ENCODE data around the gene PDCD6IP.

The PDCD6IP gene

GRCh38 chr3:33883951-33884561 lies 85.6 kb downstream of the PDCD6IP start:
- Histone ChIP-seq H3K9ac (ENCODE audit: insufficient read length, low read depth) (no peak overlapping the region), H3K27me3 (ENCODE audit: insufficient read depth, insufficient read length) (no peaks in the 10 kb centered on the region), H3K4me3 (ENCODE audit: insufficient read length, low read depth) (no peak overlapping the region), H3K36me3 (ENCODE audit: insufficient read depth, insufficient read length, low read length) (no peaks in the 10 kb centered on the region), H3K4me1 (ENCODE audit: insufficient read depth, insufficient read length) (no peaks in the 10 kb centered on the region), H3K9me3 (ENCODE audit: insufficient read depth, low read length) (no peaks in the 10 kb centered on the region)
- no peak for DNase-seq (ENCODE audit: low read depth, low spot score)
- TF ChIP-seq ZNF274 (IDR thresholded peaks at IDR 0.05; ENCODE audit: low read depth, low read length), result no peak
- TF ChIP-seq SUZ12 (IDR thresholded peaks at IDR 0.05; ENCODE audit: extremely low read depth, insufficient read depth, insufficient read length), result no peak
- TF ChIP-seq YY1 (IDR thresholded peaks at IDR 0.05; ENCODE audit: insufficient read depth, insufficient read length), result no peak

- no peaks in the 10 kb centered on the region for H3K9me3 ChIP-seq (ENCODE audit: insufficient read depth, low read length)
- no peaks in the 10 kb centered on the region for H3K36me3 ChIP-seq (ENCODE audit: insufficient read depth, insufficient read length, low read length)
- H3K4me3 ChIP-seq (ENCODE audit: insufficient read length, low read depth), result no peak overlapping the region
- TF ChIP-seq YY1 (IDR thresholded peaks at IDR 0.05; ENCODE audit: insufficient read depth, insufficient read length) (no peak), ZNF274 (IDR thresholded peaks at IDR 0.05; ENCODE audit: low read depth, low read length) (no peak), SUZ12 (IDR thresholded peaks at IDR 0.05; ENCODE audit: extremely low read depth, insufficient read depth, insufficient read length) (no peak)
- no peaks in the 10 kb centered on the region for H3K27me3 ChIP-seq (ENCODE audit: insufficient read depth, insufficient read length)
- no peak overlapping the region for H3K9ac ChIP-seq (ENCODE audit: insufficient read length, low read depth)
- DNase-seq (ENCODE audit: low read depth, low spot score), result no peak
- H3K4me1 ChIP-seq (ENCODE audit: insufficient read depth, insufficient read length), result no peaks in the 10 kb centered on the region
Observed at GRCh38 chr3:33884701-33885100, 86.3 kb downstream of the PDCD6IP start.

GRCh38 chr3:33885496-33885895 lies 87.1 kb downstream of the PDCD6IP start:
- TF ChIP-seq SUZ12 (IDR thresholded peaks at IDR 0.05; ENCODE audit: extremely low read depth, insufficient read depth, insufficient read length), result no peak
- TF ChIP-seq YY1 (IDR thresholded peaks at IDR 0.05; ENCODE audit: insufficient read depth, insufficient read length), result no peak
- TF ChIP-seq ZNF274 (IDR thresholded peaks at IDR 0.05; ENCODE audit: low read depth, low read length), result no peak
- DNase-seq (ENCODE audit: low read depth, low spot score), result no peak
- Histone ChIP-seq H3K9me3 (ENCODE audit: insufficient read depth, low read length) (no peaks in the 10 kb centered on the region), H3K9ac (ENCODE audit: insufficient read length, low read depth) (no peak overlapping the region), H3K4me3 (ENCODE audit: insufficient read length, low read depth) (no peak overlapping the region), H3K27me3 (ENCODE audit: insufficient read depth, insufficient read length) (no peaks in the 10 kb centered on the region), H3K36me3 (ENCODE audit: insufficient read depth, insufficient read length, low read length) (no peaks in the 10 kb centered on the region), H3K4me1 (ENCODE audit: insufficient read depth, insufficient read length) (no peaks in the 10 kb centered on the region)

GRCh38 chr3:33886015-33886414 lies 87.6 kb downstream of the PDCD6IP start:
- no peak for TF ChIP-seq SUZ12 (IDR thresholded peaks at IDR 0.05; ENCODE audit: extremely low read depth, insufficient read depth, insufficient read length)
- Histone ChIP-seq H3K36me3 (ENCODE audit: insufficient read depth, insufficient read length, low read length) (no peaks in the 10 kb centered on the region), H3K27me3 (ENCODE audit: insufficient read depth, insufficient read length) (no peaks in the 10 kb centered on the region), H3K9me3 (ENCODE audit: insufficient read depth, low read length) (no peaks in the 10 kb centered on the region), H3K4me1 (ENCODE audit: insufficient read depth, insufficient read length) (no peaks in the 10 kb centered on the region), H3K4me3 (ENCODE audit: insufficient read length, low read depth) (no peak overlapping the region), H3K9ac (ENCODE audit: insufficient read length, low read depth) (no peak overlapping the region)
- no peak for DNase-seq (ENCODE audit: low read depth, low spot score)

- DNase-seq (ENCODE audit: low read depth, low spot score), result no peak
Observed at GRCh38 chr3:33887478-33887877, 89.0 kb downstream of the PDCD6IP start.

GRCh38 chr3:33889394-33890039 lies 91.1 kb downstream of the PDCD6IP start:
- H3K36me3 ChIP-seq (ENCODE audit: insufficient read depth, insufficient read length, low read length), result no peaks in the 10 kb centered on the region
- H3K9ac ChIP-seq (ENCODE audit: insufficient read length, low read depth), result no peak overlapping the region
- H3K27me3 ChIP-seq (ENCODE audit: insufficient read depth, insufficient read length), result no peaks in the 10 kb centered on the region
- no peak for DNase-seq (ENCODE audit: low read depth, low spot score)
- H3K9me3 ChIP-seq (ENCODE audit: insufficient read depth, low read length), result no peaks in the 10 kb centered on the region
- no peak overlapping the region for H3K4me3 ChIP-seq (ENCODE audit: insufficient read length, low read depth)
- TF ChIP-seq ZNF274 (IDR thresholded peaks at IDR 0.05; ENCODE audit: low read depth, low read length) (no peak), SUZ12 (IDR thresholded peaks at IDR 0.05; ENCODE audit: extremely low read depth, insufficient read depth, insufficient read length) (no peak), YY1 (IDR thresholded peaks at IDR 0.05; ENCODE audit: insufficient read depth, insufficient read length) (no peak)
- H3K4me1 ChIP-seq (ENCODE audit: insufficient read depth, insufficient read length), result no peaks in the 10 kb centered on the region

More at GRCh38 chr3:33887478-33887877, 89.0 kb downstream of the PDCD6IP start:
- no peaks in the 10 kb centered on the region for H3K9me3 ChIP-seq (ENCODE audit: insufficient read depth, low read length)
- H3K36me3 ChIP-seq (ENCODE audit: insufficient read depth, insufficient read length, low read length), result no peaks in the 10 kb centered on the region
- H3K4me3 ChIP-seq (ENCODE audit: insufficient read length, low read depth), result no peak overlapping the region
- H3K9ac ChIP-seq (ENCODE audit: insufficient read length, low read depth), result no peak overlapping the region
- no peak for TF ChIP-seq YY1 (IDR thresholded peaks at IDR 0.05; ENCODE audit: insufficient read depth, insufficient read length)
- H3K27me3 ChIP-seq (ENCODE audit: insufficient read depth, insufficient read length), result no peaks in the 10 kb centered on the region
- no peaks in the 10 kb centered on the region for H3K4me1 ChIP-seq (ENCODE audit: insufficient read depth, insufficient read length)

GRCh38 chr3:33892655-33893054 lies 94.2 kb downstream of the PDCD6IP start:
- Histone ChIP-seq H3K4me1 (ENCODE audit: insufficient read depth, insufficient read length) (no peaks in the 10 kb centered on the region), H3K4me3 (ENCODE audit: insufficient read length, low read depth) (no peak overlapping the region), H3K9me3 (ENCODE audit: insufficient read depth, low read length) (no peaks in the 10 kb centered on the region), H3K36me3 (ENCODE audit: insufficient read depth, insufficient read length, low read length) (no peaks in the 10 kb centered on the region), H3K27me3 (ENCODE audit: insufficient read depth, insufficient read length) (no peaks in the 10 kb centered on the region), H3K9ac (ENCODE audit: insufficient read length, low read depth) (no peak overlapping the region)
- DNase-seq (ENCODE audit: low read depth, low spot score), result no peak
- TF ChIP-seq YY1 (IDR thresholded peaks at IDR 0.05; ENCODE audit: insufficient read depth, insufficient read length) (no peak), SUZ12 (IDR thresholded peaks at IDR 0.05; ENCODE audit: extremely low read depth, insufficient read depth, insufficient read length) (no peak), ZNF274 (IDR thresholded peaks at IDR 0.05; ENCODE audit: low read depth, low read length) (no peak)

Measured in NT2/D1 (cell line).